GM23248 (cell line): ENCODE data around the gene SGMS1. TPM values are rescaled to one million over a fixed set of nuclear protein-coding genes. Genes with fewer than 3 reads are reported as not detected.

Source experiments
- DNase-seq: peaks from one replicate; pipeline ENCODE4 v3.0.0-alpha.2; 2015
- H2AFZ ChIP-seq: fragments of 200-600 bp; sonication (generic); 2 replicates; pipeline ENCODE4 v1.6.1; 2016; ENCODE audit warnings: antibody characterized with exemption
- H3F3A ChIP-seq: fragments of 200-600 bp; sonication (generic); 2 replicates; pipeline ENCODE4 v1.6.1; 2016; ENCODE audit warnings: mild to moderate bottlenecking, antibody characterized with exemption, mixed run types; ENCODE audit not compliant: insufficient read depth
- H3K27ac ChIP-seq: fragments of 200-600 bp; sonication (generic); 2 replicates; pipeline ENCODE4 v1.5.1; 2016; ENCODE audit warnings: mild to moderate bottlenecking
- H3K27me3 ChIP-seq: fragments of 200-600 bp; sonication (generic); replicated peaks from 2 replicates; pipeline ENCODE4 v1.6.1; 2016; ENCODE audit warnings: mild to moderate bottlenecking; ENCODE audit not compliant: insufficient read depth
- H3K36me3 ChIP-seq: fragments of 200-600 bp; sonication (generic); 2 replicates; pipeline ENCODE4 v1.6.1; 2016; ENCODE audit warnings: low read depth, mild to moderate bottlenecking
- H3K4me1 ChIP-seq: fragments of 200-600 bp; sonication (generic); 2 replicates; pipeline ENCODE4 v1.6.1; 2016; ENCODE audit warnings: mild to moderate bottlenecking; ENCODE audit not compliant: insufficient read depth
- H3K4me2 ChIP-seq: fragments of 200-600 bp; sonication (generic); one replicate; pipeline ENCODE4 v1.6.1; 2016; ENCODE audit warnings: mild to moderate bottlenecking; ENCODE audit not compliant: unreplicated experiment
- H3K4me3 ChIP-seq: fragments of 200-600 bp; sonication (generic); 2 replicates; pipeline ENCODE4 v1.5.1; 2016; ENCODE audit warnings: mild to moderate bottlenecking
- H3K79me2 ChIP-seq: fragments of 200-600 bp; sonication (generic); 2 replicates; pipeline ENCODE4 v1.6.1; 2016; ENCODE audit warnings: mild to moderate bottlenecking; ENCODE audit not compliant: insufficient read depth
- H3K9ac ChIP-seq: fragments of 200-600 bp; sonication (generic); 2 replicates; pipeline ENCODE4 v1.6.1; 2016; ENCODE audit warnings: mild to moderate bottlenecking
- H3K9me2 ChIP-seq: fragments of 200-600 bp; sonication (generic); 2 replicates; pipeline ENCODE4 v1.6.1; 2016; ENCODE audit warnings: mixed run types, mild to moderate bottlenecking, moderate library complexity; ENCODE audit not compliant: insufficient read depth
- H3K9me3 ChIP-seq: fragments of 200-600 bp; sonication (generic); one replicate; pipeline ENCODE4 v1.6.1; 2017; ENCODE audit warnings: low read depth
- H4K20me1 ChIP-seq: fragments of 200-600 bp; sonication (generic); 2 replicates; pipeline ENCODE4 v1.6.0; 2016; ENCODE audit not compliant: insufficient read depth
- EZH2 ChIP-seq: fragments of 200-600 bp; sonication (generic); IDR thresholded peaks from 2 replicates; pipeline ENCODE4 v1.6.1; 2018; ENCODE audit warnings: antibody characterized with exemption, mild to moderate bottlenecking; ENCODE audit not compliant: insufficient read depth, poor library complexity, severe bottlenecking
- EZH2phosphoT487 ChIP-seq: fragments of 200-600 bp; sonication (generic); IDR thresholded peaks from 2 replicates; pipeline ENCODE4 v1.6.1; 2018; ENCODE audit warnings: antibody characterized with exemption, moderate library complexity, mild to moderate bottlenecking, low read depth; ENCODE audit not compliant: insufficient read depth
- WGBS, 2 experiments: methylation state at CpG; one replicate each; pipeline ENCODE4 v1.1.6; 2015 to 2017; ENCODE audit warnings: low lambda C conversion rate in 2 of 2, low coverage in 1 of 2; ENCODE audit errors: missing lambda C conversion rate in 2 of 2; 5-methylcytosine and 5-hydroxymethylcytosine counted together
- in situ Hi-C: fragments of 300-500 bp; cut with MboI; formaldehyde crosslinking; loops from 2 replicates; pipeline ENCODE4 v1.15.0; 2020
- polyA plus RNA-seq: library from polyadenylated mRNA; unstranded; fragments of >200 nt; fragmentation: Nextera tagmentation; extraction: Ambion mirVana; gene quantifications from 2 replicates; pipeline ENCODE4 v1.2.1, GENCODE V29; 2016
- total RNA-seq: library from RNA; depleted of rRNA; stranded (reverse); fragments of >200 nt; shearing (Covaris generic); gene quantifications from 2 replicates; pipeline ENCODE4 v1.2.3, GENCODE V29; 2014

SGMS1 gene
- total and polyA plus RNA-seq, 2 experiments from 2014 or later: 22.7 to 53.6 TPM

GRCh38 chr10:50410066-50410811, 213.5 kb downstream of the SGMS1 start:
- peaks cover 23% of the 10 kb centered on the region for H3K4me1 ChIP-seq
- H3K4me3 ChIP-seq: no peak overlapping the region
- peaks cover 99% of the 10 kb centered on the region for H3K79me2 ChIP-seq
- H3K9me3 ChIP-seq: no peaks in the 10 kb centered on the region
- TF ChIP-seq EZH2 (no peak), EZH2phosphoT487 (no peak)
- 60% methylated on average over 6 of the region's 6 CpGs for WGBS, 2 experiments
- H2AFZ ChIP-seq: no peak overlapping the region
- no peaks in the 10 kb centered on the region for H4K20me1 ChIP-seq
- in situ Hi-C loops: no loop called here
- H3K4me2 ChIP-seq: no peak overlapping the region
- H3K27me3 ChIP-seq: no peaks in the 10 kb centered on the region
- H3K27ac ChIP-seq: peak overlapping the region; percentile 28
- H3K9me2 ChIP-seq: no peaks in the 10 kb centered on the region
- peaks cover 8% of the 10 kb centered on the region; the same call in 1 of the 2 replicates for H3F3A ChIP-seq
- H3K9ac ChIP-seq: no peak overlapping the region
- H3K36me3 ChIP-seq: no peaks in the 10 kb centered on the region
- DNase-seq: peak; percentile 56

GRCh38 chr10:50407076-50407801, 216.5 kb downstream of the SGMS1 start:
- peaks cover 99% of the 10 kb centered on the region for H3K79me2 ChIP-seq

GRCh38 chr10:50406457-50407070, 217.2 kb downstream of the SGMS1 start:
- in situ Hi-C loops: no loop called here
- Histone ChIP-seq H3K27ac (no peak overlapping the region), H3K79me2 (peaks cover 99% of the 10 kb centered on the region), H3K9me2 (no peaks in the 10 kb centered on the region), H3K4me2 (no peak overlapping the region), H3K36me3 (no peaks in the 10 kb centered on the region), H3F3A (peaks cover 8% of the 10 kb centered on the region; the same call in 1 of the 2 replicates), H3K27me3 (no peaks in the 10 kb centered on the region), H2AFZ (no peak overlapping the region), H3K4me1 (peaks cover 23% of the 10 kb centered on the region), H4K20me1 (no peaks in the 10 kb centered on the region), H3K4me3 (no peak overlapping the region), H3K9me3 (no peaks in the 10 kb centered on the region), H3K9ac (no peak overlapping the region)
- TF ChIP-seq EZH2 (no peak), EZH2phosphoT487 (no peak)
- 98% methylated on average over 2 of the region's 2 CpGs for WGBS, 2 experiments
- no peak for DNase-seq

More at GRCh38 chr10:50407076-50407801, 216.5 kb downstream of the SGMS1 start:
- Histone ChIP-seq H3K4me1 (peaks cover 22% of the 10 kb centered on the region), H3K9ac (no peak overlapping the region), H3K9me3 (no peaks in the 10 kb centered on the region), H3K4me2 (no peak overlapping the region), H3K36me3 (no peaks in the 10 kb centered on the region), H3F3A (peaks cover 8% of the 10 kb centered on the region; the same call in 1 of the 2 replicates), H3K27ac (no peak overlapping the region), H3K27me3 (no peaks in the 10 kb centered on the region), H4K20me1 (no peaks in the 10 kb centered on the region), H3K9me2 (no peaks in the 10 kb centered on the region), H2AFZ (no peak overlapping the region), H3K4me3 (no peak overlapping the region)
- in situ Hi-C loops: no loop called here
- no peak for DNase-seq
- TF ChIP-seq EZH2phosphoT487: no peak
- 93 to 95% methylated on average over 7 of the region's 7 CpGs for WGBS, 2 experiments

- in situ Hi-C loops: no loop called here
- Histone ChIP-seq H4K20me1 (no peaks in the 10 kb centered on the region), H3K36me3 (no peaks in the 10 kb centered on the region), H3K4me3 (no peak overlapping the region), H3K4me2 (no peak overlapping the region), H3K9ac (no peak overlapping the region), H3K79me2 (peaks cover 99% of the 10 kb centered on the region), H3K27me3 (no peaks in the 10 kb centered on the region), H3K27ac (no peak overlapping the region), H3K4me1 (peaks cover 18% of the 10 kb centered on the region), H3K9me3 (no peaks in the 10 kb centered on the region), H2AFZ (no peak overlapping the region), H3K9me2 (no peaks in the 10 kb centered on the region), H3F3A (peaks cover 8% of the 10 kb centered on the region; the same call in 1 of the 2 replicates)
- TF ChIP-seq EZH2phosphoT487 (no peak), EZH2 (no peak)
- no peak for DNase-seq
Measured at GRCh38 chr10:50405723-50406122, 218.0 kb downstream of the SGMS1 start.
